Measurements from ENCODE around the gene TPP2. TPM values are rescaled to one million over a fixed set of nuclear protein-coding genes. Genes with fewer than 3 reads are reported as not detected.

TPP2 gene
- polyA plus RNA-seq, 1 donor (not counting 4 experiments of a cell fraction or from before 2014, with no cell fraction given), result 41.2 TPM

DNA sequence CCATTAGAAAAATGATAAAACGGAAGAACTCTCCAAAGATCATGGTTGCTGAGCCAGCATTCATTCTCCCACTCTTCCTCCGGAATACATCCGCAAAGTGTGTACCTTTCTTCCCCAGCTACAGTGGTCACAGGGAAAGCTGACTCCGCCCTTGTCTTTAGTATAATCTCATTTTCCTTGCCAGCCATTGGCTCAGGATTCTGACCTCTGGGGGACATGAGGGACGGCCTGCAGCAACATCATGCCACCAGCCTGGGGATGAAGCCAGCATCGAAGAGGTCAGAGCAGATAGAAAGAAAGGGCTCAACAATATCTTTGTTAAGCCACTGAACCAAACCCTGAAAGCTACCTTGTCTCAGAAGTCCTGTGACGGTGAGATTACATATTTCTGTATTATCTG, 46.3 kb upstream of the TPP2 start:
- Histone ChIP-seq H3K4me2 (ENCODE audit: control insufficient read depth, extremely low read depth, insufficient read depth, low read depth, low read length) (no peak overlapping the region), H3K4me3 (ENCODE audit: control insufficient read depth in 2 of 3, extremely low read depth in 1 of 3, insufficient read depth in 2 of 3, low read depth in 1 of 3, low read length in 3 of 3) (no peak overlapping the region), H2AFZ (ENCODE audit: control insufficient read depth, low read length) (no peak overlapping the region), H4K20me1 (ENCODE audit: control insufficient read depth, extremely low read depth, insufficient read depth, low read length) (no peaks in the 10 kb centered on the region), H3K36me3 (ENCODE audit: control insufficient read depth in 2 of 2, extremely low read depth in 1 of 2, insufficient read depth in 2 of 2, low read length in 2 of 2) (no peaks in the 10 kb centered on the region), H3K9me1 (ENCODE audit: control insufficient read depth, extremely low read depth, insufficient read depth, low read length) (no peaks in the 10 kb centered on the region), H3K27me3 (ENCODE audit: control insufficient read depth, extremely low read depth, insufficient read depth, low read length) (no peaks in the 10 kb centered on the region), H3K9me3 (ENCODE audit: control insufficient read depth, low read depth, low read length) (no peaks in the 10 kb centered on the region), H3K79me2 (ENCODE audit: control insufficient read depth, insufficient read depth, low read length) (no peaks in the 10 kb centered on the region), H3K9ac (ENCODE audit: control insufficient read depth, extremely low read depth, insufficient read depth, low read length) (no peak overlapping the region), H3K4me1 (ENCODE audit: control insufficient read depth, extremely low read depth, insufficient read depth, low read length) (no peaks in the 10 kb centered on the region), H3K27ac (ENCODE audit: control insufficient read depth, insufficient read depth, low read length) (no peak overlapping the region)
- dilution Hi-C loops (cut with MboI; ENCODE audit: extremely low pct_ligation_motif_present, low sequenced_read_pairs), result no loop called here
- DNase-seq (ENCODE audit: low read depth, low spot score) (no peak), FAIRE-seq (no peak)
- TF ChIP-seq EZH2 (IDR thresholded peaks at IDR 0.05; ENCODE audit: low read length), result no peak
- TF ChIP-seq, protein P1, sequence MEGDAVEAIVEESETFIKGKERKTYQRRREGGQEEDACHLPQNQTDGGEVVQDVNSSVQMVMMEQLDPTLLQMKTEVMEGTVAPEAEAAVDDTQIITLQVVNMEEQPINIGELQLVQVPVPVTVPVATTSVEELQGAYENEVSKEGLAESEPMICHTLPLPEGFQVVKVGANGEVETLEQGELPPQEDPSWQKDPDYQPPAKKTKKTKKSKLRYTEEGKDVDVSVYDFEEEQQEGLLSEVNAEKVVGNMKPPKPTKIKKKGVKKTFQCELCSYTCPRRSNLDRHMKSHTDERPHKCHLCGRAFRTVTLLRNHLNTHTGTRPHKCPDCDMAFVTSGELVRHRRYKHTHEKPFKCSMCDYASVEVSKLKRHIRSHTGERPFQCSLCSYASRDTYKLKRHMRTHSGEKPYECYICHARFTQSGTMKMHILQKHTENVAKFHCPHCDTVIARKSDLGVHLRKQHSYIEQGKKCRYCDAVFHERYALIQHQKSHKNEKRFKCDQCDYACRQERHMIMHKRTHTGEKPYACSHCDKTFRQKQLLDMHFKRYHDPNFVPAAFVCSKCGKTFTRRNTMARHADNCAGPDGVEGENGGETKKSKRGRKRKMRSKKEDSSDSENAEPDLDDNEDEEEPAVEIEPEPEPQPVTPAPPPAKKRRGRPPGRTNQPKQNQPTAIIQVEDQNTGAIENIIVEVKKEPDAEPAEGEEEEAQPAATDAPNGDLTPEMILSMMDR (optimal IDR thresholded peaks at IDR 0.05 in 1 of 3, IDR thresholded peaks at IDR 0.05 in 1 of 3, conservative IDR thresholded peaks at IDR 0.05 in 1 of 3; ENCODE audit: extremely low read depth in 1 of 3, insufficient read depth in 2 of 3, low read length in 3 of 3), result no peak

DNA sequence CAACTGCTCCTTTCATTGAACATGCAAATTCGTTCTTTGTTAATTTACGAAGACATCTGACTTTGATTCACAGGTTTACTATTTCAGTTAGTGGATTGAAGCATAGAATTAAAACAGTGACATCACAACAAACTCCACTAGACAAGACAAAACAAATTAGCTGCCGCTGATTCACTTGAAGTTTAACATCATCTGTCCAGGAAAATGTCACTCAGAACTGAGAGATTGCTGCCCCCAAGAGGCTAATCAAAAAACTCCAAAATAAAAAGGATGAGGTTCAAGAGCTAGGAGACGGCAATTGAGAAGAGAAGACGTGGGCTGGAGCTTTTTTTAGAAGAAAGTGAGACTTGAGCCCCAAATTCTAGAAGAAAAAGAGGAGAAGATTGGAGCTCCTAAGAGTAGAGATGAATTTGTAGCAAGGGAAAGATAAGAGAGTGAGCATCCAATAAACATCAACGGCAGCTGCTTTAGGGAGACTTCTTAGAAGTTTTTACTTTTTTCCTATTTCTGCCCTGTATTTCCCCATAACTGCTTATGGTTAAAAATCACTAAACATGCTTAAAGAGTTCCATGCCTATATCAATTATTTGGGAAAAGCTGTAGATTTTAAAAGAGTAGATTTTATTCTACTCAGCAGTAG, 40.8 kb upstream of the TPP2 start:
- Histone ChIP-seq H3K27me3 (ENCODE audit: control insufficient read depth, extremely low read depth, insufficient read depth, low read length) (no peaks in the 10 kb centered on the region), H3K27ac (ENCODE audit: control insufficient read depth, insufficient read depth, low read length) (no peak overlapping the region), H3K4me2 (ENCODE audit: control insufficient read depth, extremely low read depth, insufficient read depth, low read depth, low read length) (peak overlapping the region; percentile 43), H3K4me3 (ENCODE audit: control insufficient read depth in 2 of 3, extremely low read depth in 1 of 3, insufficient read depth in 2 of 3, low read depth in 1 of 3, low read length in 3 of 3) (no peak overlapping the region), H3K4me1 (ENCODE audit: control insufficient read depth, extremely low read depth, insufficient read depth, low read length) (no peaks in the 10 kb centered on the region), H3K9me1 (ENCODE audit: control insufficient read depth, extremely low read depth, insufficient read depth, low read length) (no peaks in the 10 kb centered on the region), H3K79me2 (ENCODE audit: control insufficient read depth, insufficient read depth, low read length) (no peaks in the 10 kb centered on the region), H4K20me1 (ENCODE audit: control insufficient read depth, extremely low read depth, insufficient read depth, low read length) (no peaks in the 10 kb centered on the region), H3K9ac (ENCODE audit: control insufficient read depth, extremely low read depth, insufficient read depth, low read length) (no peak overlapping the region), H2AFZ (ENCODE audit: control insufficient read depth, low read length) (no peak overlapping the region), H3K36me3 (ENCODE audit: control insufficient read depth in 2 of 2, extremely low read depth in 1 of 2, insufficient read depth in 2 of 2, low read length in 2 of 2) (no peaks in the 10 kb centered on the region), H3K9me3 (ENCODE audit: control insufficient read depth, low read depth, low read length) (no peaks in the 10 kb centered on the region)
- TF ChIP-seq EZH2 (IDR thresholded peaks at IDR 0.05; ENCODE audit: low read length), result no peak
- TF ChIP-seq, protein P1 (optimal IDR thresholded peaks at IDR 0.05 in 1 of 3, IDR thresholded peaks at IDR 0.05 in 1 of 3, conservative IDR thresholded peaks at IDR 0.05 in 1 of 3; ENCODE audit: extremely low read depth in 1 of 3, insufficient read depth in 2 of 3, low read length in 3 of 3), result peak; percentile 28 to 49 (median 33)
- peak; percentile 9 for DNase-seq (ENCODE audit: low read depth, low spot score)
- peak; percentile 67 for FAIRE-seq
- dilution Hi-C loops (cut with MboI; ENCODE audit: extremely low pct_ligation_motif_present, low sequenced_read_pairs), result no loop called here
